ENCODE measurements around the gene HSF2.

DNA sequence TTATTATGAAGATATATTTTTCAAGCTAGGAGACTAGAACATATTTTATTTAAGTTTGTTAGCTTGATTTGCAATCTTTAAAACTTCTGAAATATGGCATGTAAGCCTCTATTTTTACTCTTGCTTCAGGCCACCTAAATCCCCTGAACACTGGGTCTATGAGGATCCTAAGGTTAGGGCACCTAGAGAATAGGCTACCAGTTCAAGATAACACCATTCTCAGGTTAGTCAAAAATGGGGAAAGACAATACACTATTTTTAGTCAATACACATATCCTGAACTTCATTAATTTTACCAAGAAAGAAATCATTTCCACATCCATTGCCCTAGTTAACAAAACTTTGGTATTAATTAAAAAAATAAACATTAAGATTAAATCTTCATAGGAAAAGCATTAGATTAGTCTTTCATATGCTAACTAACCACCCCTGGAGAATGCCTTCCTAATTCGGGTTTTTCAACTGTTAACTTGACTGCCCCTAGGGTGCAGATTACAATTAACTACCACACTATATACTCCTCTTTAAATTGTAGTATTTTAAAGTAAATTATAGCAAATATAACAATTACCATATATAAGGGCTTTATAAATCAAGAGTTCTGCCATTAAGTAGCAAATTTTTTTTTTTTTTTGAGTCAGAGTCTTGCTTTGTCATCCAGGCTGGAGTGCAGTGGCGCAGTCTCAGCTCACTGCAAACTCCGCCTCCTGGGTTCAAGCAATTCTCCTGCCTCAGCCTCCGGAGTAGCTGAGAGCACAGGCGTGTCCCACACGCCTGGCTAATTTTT is 6.7 kb upstream of the HSF2 start:
- TF ChIP-seq POLR2A (IDR thresholded peaks at IDR 0.05), result no peak
- TF ChIP-seq, protein P1, sequence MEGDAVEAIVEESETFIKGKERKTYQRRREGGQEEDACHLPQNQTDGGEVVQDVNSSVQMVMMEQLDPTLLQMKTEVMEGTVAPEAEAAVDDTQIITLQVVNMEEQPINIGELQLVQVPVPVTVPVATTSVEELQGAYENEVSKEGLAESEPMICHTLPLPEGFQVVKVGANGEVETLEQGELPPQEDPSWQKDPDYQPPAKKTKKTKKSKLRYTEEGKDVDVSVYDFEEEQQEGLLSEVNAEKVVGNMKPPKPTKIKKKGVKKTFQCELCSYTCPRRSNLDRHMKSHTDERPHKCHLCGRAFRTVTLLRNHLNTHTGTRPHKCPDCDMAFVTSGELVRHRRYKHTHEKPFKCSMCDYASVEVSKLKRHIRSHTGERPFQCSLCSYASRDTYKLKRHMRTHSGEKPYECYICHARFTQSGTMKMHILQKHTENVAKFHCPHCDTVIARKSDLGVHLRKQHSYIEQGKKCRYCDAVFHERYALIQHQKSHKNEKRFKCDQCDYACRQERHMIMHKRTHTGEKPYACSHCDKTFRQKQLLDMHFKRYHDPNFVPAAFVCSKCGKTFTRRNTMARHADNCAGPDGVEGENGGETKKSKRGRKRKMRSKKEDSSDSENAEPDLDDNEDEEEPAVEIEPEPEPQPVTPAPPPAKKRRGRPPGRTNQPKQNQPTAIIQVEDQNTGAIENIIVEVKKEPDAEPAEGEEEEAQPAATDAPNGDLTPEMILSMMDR (IDR thresholded peaks at IDR 0.05), result no peak
